HAP-1 (cell line): ENCODE results near the gene RDX.
A peak's percentile ranks its signal among the peaks of the same experiment; 100 is the strongest.

ENCODE experiments used
- DNase-seq, 2 experiments: peaks; one replicate each; pipeline ENCODE4 v3.0.0-alpha.2; 2016 to 2020; ENCODE audit warnings: low spot score in 2 of 2
- H3K27me3 ChIP-seq: fragments of 250-450 bp; sonication (Bioruptor Pico); 2 replicates; pipeline ENCODE4 v1.5.1; 2020; ENCODE audit warnings: low read depth, mild to moderate bottlenecking, moderate library complexity
- H3K36me3 ChIP-seq: fragments of 250-450 bp; sonication (Bioruptor Pico); replicated peaks from 2 replicates; pipeline ENCODE4 v1.5.1; 2020; ENCODE audit warnings: mild to moderate bottlenecking
- H3K4me1 ChIP-seq: fragments of 250-450 bp; sonication (Bioruptor Pico); 2 replicates; pipeline ENCODE4 v1.5.1; 2020; ENCODE audit warnings: mild to moderate bottlenecking
- H3K4me3 ChIP-seq: fragments of 250-450 bp; sonication (Bioruptor Pico); 2 replicates; pipeline ENCODE4 v1.5.1; 2020; ENCODE audit warnings: mild to moderate bottlenecking, moderate library complexity
- H3K9me3 ChIP-seq: fragments of 250-450 bp; sonication (Bioruptor Pico); 2 replicates; pipeline ENCODE4 v1.5.1; 2020; ENCODE audit warnings: mild to moderate bottlenecking, moderate library complexity
- in situ Hi-C: fragments of 300-500 bp; cut with MboI; formaldehyde crosslinking; loops from 3 replicates; pipeline ENCODE4 v1.14.3; 2020; ENCODE audit warnings: low sequenced_read_pairs, inconsistent platforms, mixed read lengths

RDX gene

DNA sequence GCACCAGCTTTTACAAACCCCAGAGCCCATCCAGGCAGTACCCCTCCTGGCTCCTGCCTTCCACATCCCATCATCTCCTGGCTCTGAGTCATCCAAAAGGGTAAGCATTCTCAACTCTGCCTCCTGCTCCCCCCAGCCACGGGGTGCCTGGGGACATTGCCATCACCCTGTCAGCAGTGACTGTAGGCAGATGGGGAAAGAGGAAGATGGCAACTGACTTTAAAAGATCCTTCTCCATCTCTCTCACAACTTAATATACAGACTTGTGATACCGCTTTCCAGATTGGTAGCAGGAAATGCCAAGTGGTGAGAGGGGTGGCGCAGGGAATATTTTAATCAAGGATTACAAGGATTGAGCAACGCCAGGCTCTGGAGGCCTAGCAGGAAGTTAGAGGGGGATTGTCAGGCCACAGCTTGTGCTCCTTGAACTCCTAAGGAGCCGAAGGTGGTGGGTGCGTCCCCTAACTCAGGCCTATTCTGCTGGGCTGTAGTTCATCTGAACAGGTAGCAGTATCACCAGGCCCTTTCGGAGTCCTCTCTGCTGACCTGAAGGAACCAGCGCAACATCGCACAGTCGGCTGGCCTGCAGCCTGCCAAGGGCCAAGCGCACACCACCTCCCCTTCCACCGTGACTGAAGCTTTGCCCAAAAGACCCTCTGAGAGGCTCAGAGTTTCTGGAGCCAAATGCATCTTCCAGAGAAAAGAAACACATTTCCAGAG, 119.9 kb downstream of the RDX start:
- in situ Hi-C loops = loop anchor here (25.0 kb wide), 1 partner anchor 214 kb away; no protein-coding TSS in a partner anchor
- H3K9me3 ChIP-seq = no peaks in the 10 kb centered on the region
- peaks cover 30% of the 10 kb centered on the region for H3K4me1 ChIP-seq
- no peak for DNase-seq
- no peaks in the 10 kb centered on the region for H3K27me3 ChIP-seq
- no peaks in the 10 kb centered on the region for H3K36me3 ChIP-seq
- H3K4me3 ChIP-seq = no peak overlapping the region

DNA sequence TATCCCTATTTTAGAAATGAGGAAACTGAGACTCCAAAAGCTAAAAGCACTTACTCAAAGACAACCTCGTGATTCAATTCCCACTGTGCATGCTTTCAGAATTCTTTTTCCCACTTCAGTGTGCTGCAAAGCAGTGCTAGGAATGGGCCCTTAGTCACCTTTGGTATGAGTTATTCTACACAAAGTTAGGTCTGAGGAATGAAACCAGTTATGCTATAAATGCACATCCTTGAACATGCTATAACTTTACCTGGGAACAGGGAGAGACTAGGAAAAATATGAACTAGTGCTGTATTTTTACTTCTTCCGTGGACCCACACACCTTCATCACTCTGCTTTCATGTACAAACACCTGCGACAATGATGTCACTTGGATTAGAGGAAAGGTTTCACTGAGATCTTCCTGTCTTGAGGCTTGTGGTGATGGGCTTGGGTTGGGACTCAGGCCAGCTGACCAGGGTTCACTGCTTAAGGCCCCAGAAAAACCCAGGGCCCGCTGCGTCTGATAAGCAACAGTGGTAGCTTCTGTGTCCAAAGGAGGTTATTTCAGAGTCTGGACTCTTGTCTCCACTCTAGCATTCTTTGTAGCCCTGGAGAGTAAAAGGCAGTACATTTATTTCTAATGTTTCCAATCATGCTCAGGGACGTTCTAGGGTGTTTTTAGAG, 121.6 kb downstream of the RDX start:
- no peak for DNase-seq
- Histone ChIP-seq H3K9me3 (no peaks in the 10 kb centered on the region), H3K27me3 (no peaks in the 10 kb centered on the region), H3K4me1 (peaks cover 30% of the 10 kb centered on the region), H3K36me3 (no peaks in the 10 kb centered on the region), H3K4me3 (no peak overlapping the region)
- in situ Hi-C loops = loop anchor here (25.0 kb wide), 1 partner anchor 212 kb away; no protein-coding TSS in a partner anchor

DNA sequence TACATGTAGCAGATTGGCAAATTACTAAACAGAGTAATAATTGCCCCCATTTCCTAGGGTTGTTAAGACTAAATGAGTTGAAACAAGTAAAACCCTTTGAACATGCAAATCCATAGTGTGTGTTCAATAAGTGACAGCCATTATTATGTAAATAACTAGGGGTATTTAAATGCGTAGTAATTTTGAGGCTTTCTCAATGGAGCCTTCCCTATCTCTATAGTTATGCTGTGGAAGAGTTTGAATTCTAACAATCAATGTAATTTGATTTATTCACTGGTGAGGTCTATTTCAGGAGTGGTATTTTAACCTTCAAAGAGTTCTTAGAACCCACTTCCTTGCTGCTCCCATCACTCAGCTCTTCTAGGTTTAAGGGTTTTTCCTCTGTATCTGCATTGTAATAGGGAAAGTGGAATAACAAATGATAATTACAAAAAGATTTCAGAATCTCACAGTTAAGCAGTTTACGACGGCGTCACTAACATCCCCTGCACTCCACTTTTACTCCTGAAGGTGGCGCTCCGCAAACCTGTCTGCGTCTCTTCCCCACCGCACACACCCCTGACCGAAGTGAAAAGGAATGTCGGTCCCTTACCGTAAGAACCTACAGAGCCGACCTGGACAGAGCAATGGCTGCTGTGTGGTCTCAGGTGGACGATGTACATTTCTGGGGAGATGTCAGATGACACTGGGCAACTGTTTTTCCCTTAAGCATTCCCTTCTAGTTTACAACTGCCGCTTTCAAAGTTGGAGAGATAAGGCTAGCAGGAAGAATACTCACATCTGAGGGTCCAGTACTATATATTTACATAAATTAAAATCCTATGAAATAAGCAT, 122.4 kb downstream of the RDX start:
- in situ Hi-C loops = no loop called here
- peak; percentile 94 to 97 for DNase-seq

DNA sequence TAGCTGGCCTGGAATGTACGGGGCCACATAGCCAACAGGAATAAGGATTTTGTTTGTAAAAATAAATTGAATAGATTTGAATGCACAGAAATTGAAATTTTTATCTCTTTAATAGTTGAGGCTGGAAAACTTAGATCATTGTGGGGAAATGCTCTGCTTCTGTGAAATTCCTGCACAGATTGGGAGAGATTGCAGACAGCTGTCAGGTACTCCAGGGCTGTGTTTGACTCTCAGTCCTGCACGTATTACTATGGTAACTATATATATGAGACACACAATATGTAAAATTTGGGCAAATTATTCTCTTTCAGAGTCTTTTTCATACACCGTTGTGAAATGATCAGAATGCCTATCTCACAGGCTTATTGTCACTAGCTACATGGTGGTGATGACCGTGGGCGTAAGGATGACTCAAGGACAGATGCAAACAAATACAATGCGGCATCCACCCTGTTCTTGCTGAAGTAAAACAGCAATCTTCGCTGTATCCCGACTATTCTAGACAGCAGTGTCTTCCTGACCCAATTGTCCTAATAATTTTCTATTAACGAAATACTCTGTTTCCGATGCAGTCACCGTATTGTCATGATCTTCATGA, 123.8 kb downstream of the RDX start:
- H3K4me3 ChIP-seq = no peak overlapping the region
- no peak for DNase-seq
- H3K27me3 ChIP-seq = no peaks in the 10 kb centered on the region
- in situ Hi-C loops = no loop called here
- H3K9me3 ChIP-seq = no peaks in the 10 kb centered on the region
- no peaks in the 10 kb centered on the region for H3K36me3 ChIP-seq
- H3K4me1 ChIP-seq = peaks cover 30% of the 10 kb centered on the region

More for the DNA sequence above, 122.4 kb downstream of the RDX start:
- Histone ChIP-seq H3K27me3 (no peaks in the 10 kb centered on the region), H3K9me3 (no peaks in the 10 kb centered on the region), H3K4me1 (peaks cover 30% of the 10 kb centered on the region), H3K4me3 (no peak overlapping the region), H3K36me3 (no peaks in the 10 kb centered on the region)

DNA sequence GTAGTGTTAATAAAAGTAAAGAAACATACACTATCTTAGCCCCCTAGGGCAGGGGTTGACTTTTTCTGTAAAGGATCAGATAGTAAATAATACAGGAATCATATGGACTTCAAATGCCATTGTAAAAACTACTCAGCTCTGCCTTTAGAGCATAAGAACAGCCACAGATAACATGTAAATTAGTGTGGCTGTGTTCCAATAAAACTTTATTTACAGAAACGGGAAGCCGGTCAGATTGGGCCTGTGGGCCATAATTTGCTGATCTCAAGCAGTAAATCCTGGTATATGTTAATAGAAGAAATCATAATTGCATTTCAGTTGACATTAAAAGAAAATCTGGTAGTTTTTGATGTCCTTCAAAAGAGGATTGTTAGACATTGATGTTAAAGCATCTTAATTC, 126.7 kb downstream of the RDX start:
- Histone ChIP-seq H3K4me3 (no peak overlapping the region), H3K4me1 (peaks cover 15% of the 10 kb centered on the region), H3K36me3 (peaks cover 1% of the 10 kb centered on the region; the same call in 1 of the 2 replicates), H3K9me3 (no peaks in the 10 kb centered on the region), H3K27me3 (no peaks in the 10 kb centered on the region)
- in situ Hi-C loops = no loop called here
- no peak for DNase-seq

DNA sequence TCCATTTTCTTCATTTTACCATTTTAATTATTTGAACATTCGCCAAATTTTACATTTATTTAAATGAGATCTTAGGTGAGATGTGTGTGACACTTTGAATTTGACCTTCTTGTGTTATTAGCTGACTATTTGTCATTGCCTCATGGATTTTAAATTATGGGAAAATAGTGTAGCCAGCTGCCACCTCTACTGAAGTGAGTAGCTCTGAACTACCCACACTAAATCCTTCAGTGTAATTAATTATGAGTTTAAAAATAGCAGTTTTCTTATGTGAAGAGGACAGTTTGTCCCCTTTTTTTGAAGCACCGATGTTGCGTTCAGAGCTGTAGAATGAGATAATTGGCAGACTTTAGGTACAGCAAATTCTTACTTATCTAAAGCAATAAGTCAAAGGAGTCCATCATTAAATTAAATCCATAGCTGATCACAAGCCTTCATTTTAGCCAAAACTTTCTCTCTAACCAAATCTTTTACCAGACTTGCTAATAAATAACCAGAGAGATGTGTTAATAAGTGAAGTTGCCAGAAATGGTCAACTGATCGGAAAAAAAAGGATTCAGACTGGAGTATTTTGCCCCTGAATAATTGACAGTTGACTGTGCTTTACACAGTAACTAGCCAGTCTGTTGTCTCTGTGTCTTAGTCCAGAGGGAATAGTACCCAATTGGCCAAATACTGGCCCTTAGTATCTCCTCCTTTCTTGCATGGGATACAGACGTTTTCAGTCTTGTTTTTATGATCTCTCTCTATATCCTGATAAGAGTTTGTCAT, 128.2 kb downstream of the RDX start:
- no peak for DNase-seq
- Histone ChIP-seq H3K27me3 (no peaks in the 10 kb centered on the region), H3K9me3 (no peaks in the 10 kb centered on the region), H3K4me1 (peaks cover under 1% of the 10 kb centered on the region; the same call in 1 of the 2 replicates), H3K36me3 (peaks cover 4% of the 10 kb centered on the region; the same call in 1 of the 2 replicates), H3K4me3 (no peak overlapping the region)
- in situ Hi-C loops = no loop called here

DNA sequence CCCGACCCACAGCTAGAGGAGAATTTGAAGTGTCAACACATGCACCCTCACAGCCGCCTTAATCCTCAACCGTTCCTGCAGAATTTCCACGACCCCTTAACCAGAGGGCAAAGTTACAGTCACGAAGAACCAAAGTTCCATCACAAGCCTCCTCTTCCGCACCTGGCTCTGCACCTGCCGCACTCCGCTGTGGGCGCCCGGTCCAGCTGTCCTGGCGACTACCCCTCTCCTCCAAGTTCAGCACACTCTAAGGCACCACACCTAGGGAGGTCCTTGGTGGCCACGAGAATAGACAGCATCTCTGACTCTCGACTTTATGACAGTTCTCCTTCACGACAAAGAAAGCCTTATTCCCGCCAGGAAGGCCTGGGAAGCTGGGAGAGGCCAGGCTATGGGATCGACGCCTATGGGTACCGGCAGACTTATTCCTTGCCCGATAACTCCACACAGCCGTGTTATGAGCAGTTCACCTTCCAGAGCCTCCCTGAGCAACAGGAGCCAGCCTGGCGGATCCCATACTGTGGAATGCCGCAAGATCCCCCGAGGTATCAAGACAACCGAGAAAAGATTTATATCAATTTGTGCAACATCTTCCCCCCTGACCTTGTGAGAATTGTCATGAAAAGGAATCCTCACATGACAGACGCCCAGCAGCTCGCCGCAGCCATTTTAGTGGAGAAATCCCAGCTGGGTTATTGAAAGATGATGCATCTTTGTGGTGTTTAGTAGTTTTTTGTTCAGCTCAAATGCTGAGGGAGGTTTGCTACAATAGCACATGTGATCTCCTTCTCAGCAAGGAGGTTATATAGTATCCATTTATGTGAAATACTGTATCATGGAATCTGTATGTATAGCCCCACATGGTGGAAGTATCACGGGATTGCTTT, 131.1 kb downstream of the RDX start:
- DNase-seq = no peak
- Histone ChIP-seq H3K9me3 (no peaks in the 10 kb centered on the region), H3K36me3 (peaks cover 4% of the 10 kb centered on the region), H3K4me1 (no peaks in the 10 kb centered on the region), H3K4me3 (no peak overlapping the region), H3K27me3 (no peaks in the 10 kb centered on the region)
- in situ Hi-C loops = no loop called here

DNA sequence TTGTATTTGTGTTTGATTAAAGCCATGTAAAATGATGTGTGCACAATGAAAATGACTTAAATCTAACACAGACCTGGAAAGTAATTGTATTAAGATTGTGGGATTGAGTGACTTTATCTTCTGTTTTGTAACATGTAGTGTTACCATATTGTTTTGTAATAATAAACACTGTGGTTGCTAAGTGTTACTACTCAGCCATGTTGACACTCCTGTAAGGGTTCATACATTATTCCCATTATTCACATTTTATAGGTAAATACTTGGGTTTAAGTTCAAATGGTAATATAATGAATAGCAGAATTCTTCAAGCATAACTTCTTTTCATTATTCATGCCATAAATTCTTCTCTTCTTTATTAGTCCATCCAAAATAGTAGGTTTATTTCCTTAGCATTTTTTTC, 134.2 kb downstream of the RDX start:
- Histone ChIP-seq H3K4me3 (no peak overlapping the region), H3K36me3 (peaks cover 4% of the 10 kb centered on the region), H3K27me3 (no peaks in the 10 kb centered on the region), H3K4me1 (no peaks in the 10 kb centered on the region), H3K9me3 (no peaks in the 10 kb centered on the region)
- in situ Hi-C loops = no loop called here
- peak in 1 of 2 experiments; percentile 6 for DNase-seq

DNA sequence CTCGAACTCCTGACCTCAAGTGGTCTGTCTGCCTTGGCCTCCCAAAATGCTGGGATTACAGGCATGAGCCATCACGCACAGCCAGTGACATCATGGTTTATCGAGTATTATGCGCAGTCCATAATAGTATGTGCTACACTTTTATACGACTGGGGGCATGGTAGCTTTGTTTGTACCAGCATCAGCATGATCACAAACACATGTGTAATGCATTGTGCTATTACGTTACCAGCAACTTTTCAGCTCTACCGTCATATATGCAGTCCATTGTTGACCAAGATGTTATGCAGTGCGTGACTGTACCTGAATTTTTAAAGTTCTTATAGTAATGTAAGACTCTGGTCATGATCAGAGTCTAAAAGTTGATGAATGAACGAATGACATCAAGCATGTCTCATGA, 135.4 kb downstream of the RDX start:
- no peaks in the 10 kb centered on the region for H3K9me3 ChIP-seq
- in situ Hi-C loops = no loop called here
- no peak overlapping the region for H3K4me3 ChIP-seq
- no peaks in the 10 kb centered on the region for H3K4me1 ChIP-seq
- peaks cover 4% of the 10 kb centered on the region for H3K36me3 ChIP-seq
- H3K27me3 ChIP-seq = no peaks in the 10 kb centered on the region
- DNase-seq = no peak

DNA sequence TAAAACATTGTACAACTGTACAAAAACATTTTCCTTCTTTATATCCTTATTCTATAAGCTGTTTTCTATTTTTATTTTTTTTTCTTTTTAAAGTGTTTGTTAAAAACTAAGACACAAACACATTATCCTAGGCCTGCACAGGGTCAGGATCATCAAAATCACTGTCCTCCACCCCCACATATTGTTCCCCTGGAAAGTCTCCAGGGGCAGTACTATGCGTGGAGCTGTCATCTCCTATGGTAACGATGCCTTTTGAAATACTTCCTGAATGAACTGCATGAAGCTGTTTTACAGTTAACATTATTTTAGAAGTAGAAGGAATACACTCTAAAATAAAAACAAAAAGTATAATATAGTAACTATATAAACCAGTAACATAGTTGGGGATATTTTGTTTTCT, 136.0 kb downstream of the RDX start:
- Histone ChIP-seq H3K9me3 (no peaks in the 10 kb centered on the region), H3K4me1 (no peaks in the 10 kb centered on the region), H3K36me3 (peaks cover 4% of the 10 kb centered on the region), H3K4me3 (no peak overlapping the region), H3K27me3 (no peaks in the 10 kb centered on the region)
- no peak for DNase-seq
- in situ Hi-C loops = no loop called here

DNA sequence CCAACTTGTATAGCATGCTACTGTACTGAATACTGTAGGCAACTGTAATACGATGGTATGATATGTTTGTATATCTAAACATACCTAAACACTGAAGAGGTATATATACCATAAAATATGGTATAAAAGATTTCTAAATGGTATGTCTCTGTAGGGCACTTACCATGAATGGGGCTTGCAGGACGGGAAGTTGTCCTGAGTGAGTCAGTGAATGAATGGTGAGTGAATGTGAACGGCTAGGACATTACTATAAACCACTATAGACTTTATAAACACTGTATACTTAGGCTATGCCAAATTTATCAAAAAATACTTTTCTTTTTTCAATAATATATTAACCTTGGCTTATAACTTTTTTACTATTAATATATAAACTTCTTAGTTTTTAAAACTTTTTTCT, 136.4 kb downstream of the RDX start:
- Histone ChIP-seq H3K36me3 (peaks cover 4% of the 10 kb centered on the region), H3K4me3 (no peak overlapping the region), H3K27me3 (no peaks in the 10 kb centered on the region), H3K4me1 (no peaks in the 10 kb centered on the region), H3K9me3 (no peaks in the 10 kb centered on the region)
- in situ Hi-C loops = no loop called here
- no peak for DNase-seq

DNA sequence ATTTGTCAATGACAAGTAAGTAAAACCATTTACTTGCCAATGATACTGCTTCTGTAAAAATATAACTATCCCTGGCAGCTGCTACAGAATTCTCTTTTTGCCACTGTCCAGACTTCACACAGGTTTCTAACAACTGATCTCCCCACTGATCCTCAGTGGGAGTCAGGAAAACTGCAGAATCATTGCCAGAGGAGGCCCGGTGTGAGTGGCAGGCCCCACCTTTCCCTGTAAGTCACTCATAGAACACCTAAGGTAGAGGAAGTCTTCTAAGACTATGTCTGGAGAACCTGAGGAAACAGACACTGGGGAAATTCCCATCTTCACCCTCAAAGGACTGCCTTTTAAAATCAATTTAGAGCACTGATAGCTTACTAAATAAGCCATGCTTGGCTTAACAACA, 136.9 kb downstream of the RDX start:
- no peaks in the 10 kb centered on the region for H3K27me3 ChIP-seq
- DNase-seq = no peak
- peaks cover under 1% of the 10 kb centered on the region; the same call in 1 of the 2 replicates for H3K36me3 ChIP-seq
- H3K9me3 ChIP-seq = no peaks in the 10 kb centered on the region
- H3K4me3 ChIP-seq = no peak overlapping the region
- in situ Hi-C loops = no loop called here
- no peaks in the 10 kb centered on the region for H3K4me1 ChIP-seq
